Heart right ventricle (tissue), 16 donors: ENCODE results near the gene SLC22A3. TPM values are rescaled to one million over a fixed set of nuclear protein-coding genes. Genes with fewer than 3 reads are reported as not detected.

ENCODE experiments used
- ATAC-seq, 8 donors: fragments of 200-7000 bp; cut with Tn5 transposase; one replicate each; pipeline ENCODE4 v1.9.1; 2020; ENCODE audit warnings: mild to moderate bottlenecking in 8 of 8, moderate library complexity in 8 of 8, moderate number of reproducible peaks in 1 of 8
- DNase-seq, 2 donors: peaks; one replicate each; pipeline ENCODE4 v3.0.0-alpha.2; 2020
- H3K27ac ChIP-seq, 10 donors: fragments of 200-600 bp; sonication (generic) in 2 of 10; one replicate each; pipeline versions ENCODE4 v1.5.0 to v1.8.0; 2020 to 2022; ENCODE audit warnings: mild to moderate bottlenecking in 3 of 10
- H3K27me3 ChIP-seq, 7 donors: fragments of 200-600 bp; one replicate each; pipeline ENCODE4 v1.8.0; 2021 to 2022; ENCODE audit warnings: mild to moderate bottlenecking in 2 of 7
- H3K36me3 ChIP-seq, 9 donors: fragments of 200-600 bp; sonication (generic) in 1 of 9; one replicate each; pipeline versions ENCODE4 v1.5.0 to v1.8.0; 2020 to 2022; ENCODE audit warnings: mild to moderate bottlenecking in 2 of 9
- H3K4me1 ChIP-seq, 9 donors: fragments of 200-600 bp; sonication (generic) in 1 of 9; one replicate each; pipeline versions ENCODE4 v1.5.0 to v1.8.0; 2020 to 2022; ENCODE audit warnings: mild to moderate bottlenecking in 4 of 9
- H3K4me3 ChIP-seq, 10 donors: fragments of 200-600 bp; sonication (generic) in 2 of 10; one replicate each; pipeline versions ENCODE4 v1.5.0 to v1.8.0; 2020 to 2022; ENCODE audit warnings: mild to moderate bottlenecking in 7 of 10, moderate library complexity in 2 of 10
- H3K9me3 ChIP-seq, 11 donors: fragments of 200-600 bp in 10 of 11; sonication (generic) in 2 of 11; one replicate each; pipeline versions ENCODE4 v1.5.0 to v1.8.0; 2013 to 2022; ENCODE audit warnings: mild to moderate bottlenecking in 2 of 11, control low read depth in 1 of 11, moderate library complexity in 1 of 11
- WGBS, 2 donors: extraction: QIAGEN DNeasy Blood & Tissue Kit; methylation state at CpG; one replicate each; pipeline ENCODE4 v1.1.7; 2013; ENCODE audit warnings: inconsistent platforms in 1 of 2; 5-methylcytosine and 5-hydroxymethylcytosine counted together
- intact Hi-C, 10 donors: fragments of 100-400 bp; cut with DNase I; formaldehyde crosslinking; loops; one replicate each; pipeline versions ENCODE4 v1.11.1 to v1.14.2; 2022
- polyA plus RNA-seq, 2 donors: library from polyadenylated mRNA; stranded (reverse); fragments of 200-250 nt; gene quantifications; one replicate each; pipeline ENCODE4 v1.2.3, GENCODE V29; 2013
- total RNA-seq, 10 donors: library from RNA; stranded (reverse); fragmentation: NEBNext Ultra II Directional in 3 of 10; extraction: Animal tissue kit (Norgen Biotek cat#: 25700) in 3 of 10; gene quantifications; one replicate each; pipeline versions ENCODE4 v1.2.1 to v1.2.4, GENCODE V29; 2021 to 2023
- TF ChIP-seq, protein P1 (sequence below), 9 donors: fragments of 200-600 bp; sonication (generic) in 2 of 9; IDR thresholded peaks; one replicate each; pipeline versions ENCODE4 v1.5.0 to v1.8.0; 2021 to 2022; ENCODE audit warnings: antibody characterized with exemption in 9 of 9, mild to moderate bottlenecking in 5 of 9, moderate library complexity in 1 of 9
- donor health status: Arrhythmogenic right ventricular cardiomyopathy.
- donor health status: ischemic (EF 13 %, LVEDD 7.1; RV severe dilation, severe dysfunction).
- donor health status: healthy with polysubstance abuse.
- donor health status: DM: no; HTN: yes; CAD: no.
- donor health status: DM: no; HTN: no; CAD: no.
- donor health status: ischemic (EF 25% LVEDD 6.9; RV normal size, moderate dysfunction).
- donor health status: ischemic (EF 25% LVEDD 5.7; RV mildly dilated, moderate dysfunction).
- donor health status: healthy.
- donor health status: DM: yes; HTN: yes; CAD: no.
- donor health status: Ischemic cardiomyopathy.
- donor health status: ischemic (EF 35%, LVEDD 5.7; RV mildly dilated, moderate dysfunction).
- donor health status: nonischemic (EF 11% LVEDD 7.7; RV severe dilation, severe dysfunction).
- donor health status: DM: yes; HTN: yes; CAD: no.
- donor health status: PGD.
- donor health status: ischemic (EF 29% LVEDD 5.4; RV normal size, mild dysfunction).
- donor health status: nonischemic (EF 23%, LVEDD 6.1; RV moderate dilation, normal function).

Gene SLC22A3
- total and polyA plus RNA-seq, 12 donors = 0.26 to 2.0 (median 0.71) TPM

DNA sequence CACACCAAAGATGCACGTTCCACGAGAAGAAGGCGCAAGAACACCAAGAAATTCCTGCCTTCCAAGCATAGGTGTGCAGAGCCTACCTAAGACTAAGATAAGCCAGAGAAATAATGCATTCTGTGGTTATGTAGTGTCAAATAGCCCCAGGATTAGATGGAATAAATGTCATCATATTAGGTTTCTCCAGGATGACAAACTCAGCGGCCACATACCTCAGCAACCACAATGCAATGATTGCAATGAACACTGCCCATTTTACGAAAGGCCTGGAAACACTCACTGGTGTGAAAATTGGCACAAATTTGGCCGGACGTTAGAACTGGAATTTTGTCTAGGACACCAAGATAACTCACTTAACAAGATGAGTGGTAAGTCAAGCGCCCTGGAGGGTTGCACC, 129.7 kb downstream of the SLC22A3 start:
- Histone ChIP-seq H3K36me3 (no peaks in the 10 kb centered on the region), H3K27me3 (no peaks in the 10 kb centered on the region), H3K27ac (no peak overlapping the region), H3K9me3 (peaks cover 0 to 19% (median 5%) of the 10 kb centered on the region in 11 donors), H3K4me3 (no peak overlapping the region), H3K4me1 (no peaks in the 10 kb centered on the region)
- WGBS, 2 donors = 82 to 83% methylated on average over 8 of the region's 8 CpGs
- DNase-seq = no peak
- TF ChIP-seq, protein P1, sequence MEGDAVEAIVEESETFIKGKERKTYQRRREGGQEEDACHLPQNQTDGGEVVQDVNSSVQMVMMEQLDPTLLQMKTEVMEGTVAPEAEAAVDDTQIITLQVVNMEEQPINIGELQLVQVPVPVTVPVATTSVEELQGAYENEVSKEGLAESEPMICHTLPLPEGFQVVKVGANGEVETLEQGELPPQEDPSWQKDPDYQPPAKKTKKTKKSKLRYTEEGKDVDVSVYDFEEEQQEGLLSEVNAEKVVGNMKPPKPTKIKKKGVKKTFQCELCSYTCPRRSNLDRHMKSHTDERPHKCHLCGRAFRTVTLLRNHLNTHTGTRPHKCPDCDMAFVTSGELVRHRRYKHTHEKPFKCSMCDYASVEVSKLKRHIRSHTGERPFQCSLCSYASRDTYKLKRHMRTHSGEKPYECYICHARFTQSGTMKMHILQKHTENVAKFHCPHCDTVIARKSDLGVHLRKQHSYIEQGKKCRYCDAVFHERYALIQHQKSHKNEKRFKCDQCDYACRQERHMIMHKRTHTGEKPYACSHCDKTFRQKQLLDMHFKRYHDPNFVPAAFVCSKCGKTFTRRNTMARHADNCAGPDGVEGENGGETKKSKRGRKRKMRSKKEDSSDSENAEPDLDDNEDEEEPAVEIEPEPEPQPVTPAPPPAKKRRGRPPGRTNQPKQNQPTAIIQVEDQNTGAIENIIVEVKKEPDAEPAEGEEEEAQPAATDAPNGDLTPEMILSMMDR (IDR thresholded peaks at IDR 0.05) = no peak
- intact Hi-C loops = no loop called here
- no peak for ATAC-seq

DNA sequence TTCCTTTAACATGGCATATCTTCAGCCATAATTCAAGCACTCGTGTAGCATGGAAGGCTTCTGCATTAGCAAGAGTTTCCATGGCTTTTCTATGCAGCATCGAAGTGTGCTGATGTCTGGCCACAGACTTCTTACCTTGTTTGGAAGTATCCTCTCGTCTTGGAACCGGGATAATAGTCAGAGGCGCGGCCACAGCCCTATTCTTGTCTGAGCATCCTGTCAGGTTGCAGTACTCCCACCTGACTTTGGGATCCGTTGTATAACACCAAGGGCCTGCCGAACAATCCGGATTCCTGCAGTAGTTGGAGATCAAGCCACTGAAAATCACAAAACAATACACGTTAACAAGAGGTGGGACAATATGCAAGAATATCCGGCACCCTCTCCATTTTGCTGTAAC, 138.9 kb downstream of the SLC22A3 start:
- intact Hi-C loops = no loop called here

DNA sequence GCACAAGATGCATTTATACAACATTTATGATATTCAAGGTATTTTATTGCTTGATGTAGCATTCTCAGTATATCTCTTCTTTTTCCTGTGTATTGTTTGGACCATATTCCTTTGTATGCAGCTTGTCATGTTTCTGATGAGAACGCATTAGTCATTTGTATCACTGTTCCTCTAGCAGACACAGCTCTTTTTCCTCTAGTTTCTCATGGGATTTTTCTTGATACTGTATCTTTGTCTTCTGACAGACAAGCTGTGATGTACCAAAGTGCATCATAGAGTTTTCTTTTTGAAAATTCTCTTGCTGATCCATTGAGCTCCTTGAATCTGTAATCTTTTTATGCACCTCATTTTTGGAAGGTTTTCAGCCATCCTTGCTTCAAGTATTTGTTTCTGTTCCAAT, 140.9 kb downstream of the SLC22A3 start:
- Histone ChIP-seq H3K36me3 (no peaks in the 10 kb centered on the region), H3K27ac (no peak overlapping the region), H3K9me3 (no peaks in the 10 kb centered on the region), H3K27me3 (no peaks in the 10 kb centered on the region), H3K4me1 (no peaks in the 10 kb centered on the region), H3K4me3 (no peak overlapping the region)
- WGBS, 2 donors = 58 to 70% methylated on average over 1 of the region's 1 CpG
- TF ChIP-seq, protein P1 (IDR thresholded peaks at IDR 0.05) = no peak
- intact Hi-C loops = no loop called here
- ATAC-seq (no peak), DNase-seq (no peak)

More for the DNA sequence above, 138.9 kb downstream of the SLC22A3 start:
- Histone ChIP-seq H3K27me3 (no peaks in the 10 kb centered on the region), H3K27ac (no peak overlapping the region), H3K4me1 (no peaks in the 10 kb centered on the region), H3K36me3 (no peaks in the 10 kb centered on the region), H3K4me3 (no peak overlapping the region), H3K9me3 (peaks cover 0 to under 1% (median 0%) of the 10 kb centered on the region in 11 donors)
- DNase-seq = no peak
- ATAC-seq = no peak
- WGBS, 2 donors = 86 to 87% methylated on average over 11 of the region's 11 CpGs
- TF ChIP-seq, protein P1 (IDR thresholded peaks at IDR 0.05) = no peak

DNA sequence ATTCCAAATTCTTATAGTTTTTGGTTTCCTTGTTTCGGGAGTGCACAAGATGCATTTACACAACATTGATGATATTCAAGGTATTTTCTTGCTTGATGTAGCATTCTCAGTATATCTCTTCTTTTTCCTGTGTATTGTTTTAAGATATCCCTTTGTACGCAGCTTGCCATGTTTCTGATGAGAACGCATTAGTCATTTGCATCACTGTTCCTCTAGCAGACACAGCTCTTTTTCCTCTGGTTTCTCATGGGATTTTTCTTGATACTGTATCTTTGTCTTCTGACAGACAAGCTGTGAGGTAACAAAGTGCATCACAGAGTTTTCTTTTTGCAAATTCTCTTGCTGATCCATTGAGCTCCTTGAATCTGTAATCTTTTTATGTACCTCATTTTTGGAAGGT, 146.4 kb downstream of the SLC22A3 start:
- intact Hi-C loops = no loop called here
- Histone ChIP-seq H3K36me3 (no peaks in the 10 kb centered on the region), H3K4me1 (no peaks in the 10 kb centered on the region), H3K4me3 (no peak overlapping the region), H3K27ac (no peak overlapping the region), H3K27me3 (no peaks in the 10 kb centered on the region), H3K9me3 (no peaks in the 10 kb centered on the region)
- 59% methylated on average over 3 of the region's 3 CpGs for WGBS, 2 donors
- TF ChIP-seq, protein P1 (IDR thresholded peaks at IDR 0.05) = no peak
- DNase-seq = no peak
- ATAC-seq = no peak
